GM12891 (cell line): ENCODE data around the gene OPA3.

ENCODE experiments used
- DNase-seq: peaks from one replicate; pipeline ENCODE4 v3.0.0; 2011; ENCODE audit warnings: low spot score; ENCODE audit not compliant: insufficient read length
- FAIRE-seq: peaks from 2 replicates; lab custom pipeline; 2011; peaks lifted over from hg19 to GRCh38; lab: Jason Lieb, UNC
- PAX5 ChIP-seq: IDR thresholded peaks from 2 replicates; pipeline ENCODE4 v1.6.1; 2011; ENCODE audit warnings: low read length, moderate library complexity, mild to moderate bottlenecking; ENCODE audit not compliant: insufficient read depth, severe bottlenecking
- POLR2A ChIP-seq: IDR thresholded peaks from 2 replicates; pipeline ENCODE4 v1.6.1; 2011; ENCODE audit warnings: low read depth, low read length, control low read depth
- POLR2AphosphoS5 ChIP-seq: IDR thresholded peaks from 2 replicates; pipeline ENCODE4 v1.6.1; 2011; ENCODE audit warnings: low read depth, low read length, control low read depth
- POU2F2 ChIP-seq: IDR thresholded peaks from 2 replicates; pipeline ENCODE4 v1.6.1; 2011; ENCODE audit warnings: low read depth, mild to moderate bottlenecking, control low read depth, low read length, moderate library complexity
- SPI1 ChIP-seq: IDR thresholded peaks from 2 replicates; pipeline ENCODE4 v1.6.1; 2011; ENCODE audit warnings: low read depth, low read length, control low read depth
- TAF1 ChIP-seq: IDR thresholded peaks from 2 replicates; pipeline ENCODE4 v1.6.1; 2011; ENCODE audit warnings: low read depth, low read length, control low read depth

Gene OPA3

GRCh38 chr19:45547211-45547770 is 37.3 kb downstream of the OPA3 start:
- FAIRE-seq: peak; percentile 71

GRCh38 chr19:45542234-45542668 is 42.4 kb downstream of the OPA3 start:
- peak; percentile 69 for FAIRE-seq
- TF ChIP-seq POU2F2 (no peak), PAX5 (no peak), TAF1 (no peak), SPI1 (no peak), POLR2AphosphoS5 (no peak), POLR2A (no peak)
- DNase-seq: no peak

More at GRCh38 chr19:45547211-45547770, 37.3 kb downstream of the OPA3 start:
- TF ChIP-seq TAF1 (no peak), POU2F2 (peak; percentile 71; the same call in 1 of the 2 replicates)
- DNase-seq: no peak

- no peak for DNase-seq
- TF ChIP-seq POU2F2 (no peak), POLR2AphosphoS5 (no peak), TAF1 (no peak), POLR2A (no peak)
- no peak for FAIRE-seq
Observed at GRCh38 chr19:45539459-45539858, 45.1 kb downstream of the OPA3 start.

DNA sequence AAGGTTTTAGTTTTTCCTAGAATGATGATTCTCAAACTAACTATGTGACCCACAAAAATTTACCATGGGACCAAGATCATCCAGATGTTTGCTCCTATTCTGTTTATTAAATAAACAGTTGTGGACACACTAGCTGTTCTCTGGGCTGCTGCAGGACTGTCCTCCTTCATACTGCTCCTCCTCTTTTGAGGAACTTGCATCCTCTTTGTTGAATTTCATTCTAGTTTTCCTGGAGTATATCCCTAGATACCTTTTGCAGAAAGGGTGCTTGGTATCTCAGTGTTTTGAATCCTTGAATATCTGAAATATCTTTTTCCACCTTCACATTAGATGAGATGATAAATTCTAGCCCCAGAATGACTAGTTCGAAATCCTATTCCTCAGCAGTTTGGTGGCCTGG is 53.3 kb downstream of the OPA3 start:
- TF ChIP-seq SPI1 (no peak), TAF1 (no peak), POU2F2 (no peak), POLR2AphosphoS5 (no peak), PAX5 (no peak), POLR2A (no peak)
- DNase-seq (no peak), FAIRE-seq (no peak)

DNA sequence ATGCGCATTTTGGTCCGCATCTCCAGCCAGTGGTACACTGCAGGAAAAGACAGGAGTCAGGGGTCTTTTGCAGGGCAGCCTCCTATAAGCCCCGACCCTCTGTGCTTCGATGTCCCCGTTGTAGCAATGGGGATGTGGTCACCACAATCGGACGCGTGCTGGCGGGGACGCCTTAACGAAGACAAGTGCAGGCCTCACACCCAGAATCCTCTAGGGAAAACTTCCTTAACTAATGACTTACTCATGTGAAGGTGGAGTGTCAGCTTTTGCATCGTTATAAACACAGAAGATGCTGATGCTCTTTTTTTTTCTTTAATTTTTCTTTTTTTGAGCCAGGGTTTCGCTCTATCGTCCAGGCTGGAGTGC is 55.2 kb downstream of the OPA3 start:
- FAIRE-seq (no peak), DNase-seq (no peak)
- TF ChIP-seq POLR2AphosphoS5 (0 out of 2 replicates have a peak, but pooled peaks have one; percentile 3), PAX5 (no peak), POU2F2 (no peak)

DNA sequence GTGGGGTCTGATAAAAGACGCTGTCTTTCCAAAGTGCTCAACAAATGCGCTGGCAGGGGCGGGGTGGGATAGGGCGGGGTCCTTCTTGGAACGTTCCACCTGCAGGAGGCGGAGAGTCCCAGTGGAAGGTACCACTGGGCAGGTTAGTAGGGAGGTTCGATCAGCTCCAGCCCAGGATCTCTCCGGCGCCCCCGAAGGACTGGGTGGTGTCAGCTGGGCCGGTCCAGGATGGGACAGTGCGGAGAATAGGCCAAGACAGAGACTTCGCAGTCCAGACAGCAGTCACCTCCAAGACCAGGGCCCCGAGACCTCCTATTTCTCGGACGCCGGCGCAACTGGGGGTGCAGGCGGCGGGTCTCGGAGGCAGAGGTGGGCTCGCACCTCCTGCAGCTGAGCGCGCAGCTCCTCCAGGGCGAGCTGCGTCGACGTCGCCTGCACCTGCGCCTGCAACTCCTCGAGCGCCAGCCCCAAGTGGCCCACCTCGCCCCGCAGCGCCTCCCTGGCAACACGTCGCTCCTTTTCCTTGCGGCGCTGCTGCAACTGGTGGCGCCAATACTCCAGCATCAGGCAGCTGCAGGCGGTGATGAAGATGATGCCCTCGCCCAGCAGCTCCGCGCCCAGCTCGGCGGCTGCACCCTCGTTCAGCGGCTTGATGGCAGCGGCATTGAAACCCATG is 55.7 kb downstream of the OPA3 start:
- DNase-seq: no peak
- FAIRE-seq: no peak
- peak; percentile 29; the same call in 1 of the 2 replicates for TF ChIP-seq POLR2A
- TF ChIP-seq POLR2AphosphoS5: peak; percentile 60
- TF ChIP-seq POU2F2: no peak

- FAIRE-seq (no peak), DNase-seq (no peak)
- TF ChIP-seq POLR2A (peak; percentile 5; the same call in 1 of the 2 replicates), POLR2AphosphoS5 (peak; percentile 75), TAF1 (no peak)
Observed at GRCh38 chr19:45528149-45528743, 56.4 kb downstream of the OPA3 start.

- DNase-seq (no peak), FAIRE-seq (no peak)
- TF ChIP-seq PAX5: no peak
- no peak for TF ChIP-seq SPI1
- TF ChIP-seq POLR2A: 0 out of 2 replicates have a peak, but pooled peaks have one; percentile 4
- no peak for TF ChIP-seq POU2F2
Observed at GRCh38 chr19:45527731-45528130, 56.9 kb downstream of the OPA3 start.

DNA sequence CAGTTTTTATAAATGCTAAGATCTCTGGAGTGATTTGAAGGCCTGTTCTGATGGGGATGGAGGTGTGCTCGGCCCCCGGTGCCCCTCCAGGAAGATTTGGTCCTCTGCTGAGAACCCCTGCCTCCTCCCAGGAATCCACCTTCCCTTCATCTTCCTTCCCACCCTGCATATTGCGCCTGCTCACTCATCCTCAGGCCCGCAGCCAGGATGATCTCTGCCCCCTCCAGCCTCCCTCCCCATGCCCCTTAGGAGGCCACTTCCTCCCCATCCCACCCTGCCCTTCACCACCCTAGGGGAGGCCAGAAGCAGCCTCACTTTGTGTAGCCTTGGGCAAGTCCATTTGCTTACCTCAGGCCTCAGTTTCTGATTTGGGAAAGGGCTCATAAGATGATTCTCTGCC is 57.6 kb downstream of the OPA3 start:
- no peak for DNase-seq
- no peak for FAIRE-seq
- TF ChIP-seq POLR2A: no peak
- no peak for TF ChIP-seq POU2F2
- TF ChIP-seq PAX5: no peak
- TF ChIP-seq TAF1: no peak
- no peak for TF ChIP-seq SPI1
- no peak for TF ChIP-seq POLR2AphosphoS5

DNA sequence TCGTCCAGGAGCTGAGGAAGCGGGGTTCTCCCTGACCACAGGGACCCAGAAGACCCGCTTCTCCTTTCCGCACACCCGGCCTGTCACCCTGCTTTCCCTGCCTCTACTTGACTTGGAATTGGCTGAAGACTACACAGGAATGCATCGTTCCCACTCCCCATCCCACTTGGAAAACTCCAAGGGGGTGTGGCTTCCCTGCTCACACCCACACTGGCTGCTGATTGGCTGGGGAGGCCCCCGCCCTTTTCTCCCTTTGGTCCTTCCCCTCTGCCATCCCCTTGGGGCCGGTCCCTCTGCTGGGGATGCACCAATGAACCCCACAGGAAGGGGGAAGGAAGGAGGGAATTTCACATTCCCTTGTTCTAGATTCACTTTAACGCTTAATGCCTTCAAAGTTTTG is 58.5 kb downstream of the OPA3 start:
- no peak for FAIRE-seq
- no peak for DNase-seq
- peak; percentile 23; the same call in 1 of the 2 replicates for TF ChIP-seq SPI1
- TF ChIP-seq POLR2AphosphoS5: no peak

DNA sequence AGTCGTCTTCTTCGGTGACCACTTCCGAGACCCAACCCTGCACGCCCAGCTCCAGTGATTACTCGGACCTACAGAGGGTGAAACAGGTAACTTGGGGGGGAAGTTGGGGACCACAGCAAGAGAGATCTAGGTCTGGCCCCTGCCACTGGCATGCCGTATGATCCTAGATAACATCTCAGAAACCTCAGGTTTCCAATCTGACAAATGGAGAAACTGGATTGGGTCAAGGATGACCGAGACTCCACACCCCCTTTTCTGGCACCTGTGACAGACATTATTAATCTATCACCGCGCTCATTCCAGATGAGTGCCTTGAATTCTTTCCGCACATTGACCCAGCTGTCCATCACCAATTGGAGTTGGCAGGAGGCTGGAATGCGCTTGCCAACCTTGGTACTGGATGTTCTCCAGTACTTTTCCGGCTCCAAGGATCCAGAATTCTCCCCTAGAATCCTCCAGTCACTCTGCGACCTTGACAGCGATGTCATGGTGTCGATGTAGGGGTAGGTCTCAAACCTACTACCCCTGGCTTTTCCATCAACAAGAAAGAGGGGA is 60.0 kb downstream of the OPA3 start:
- FAIRE-seq: no peak

More for the DNA sequence above, 60.0 kb downstream of the OPA3 start:
- TF ChIP-seq POU2F2 (no peak), TAF1 (no peak)
- DNase-seq: no peak
